HepG2 (cell line): ENCODE results near the gene HMGN4. TPM values are rescaled to one million over a fixed set of nuclear protein-coding genes. Genes with fewer than 3 reads are reported as not detected.
A peak's percentile ranks its signal among the peaks of the same experiment; 100 is the strongest.

ENCODE experiments used
- FOSL1 ChIP-seq: sonication (generic); formaldehyde crosslinking; IDR thresholded peaks from 2 replicates; pipeline ENCODE4 v1.9.0; 2021; ENCODE audit warnings: missing genetic modification reagents, borderline replicate concordance
- FOSL2 ChIP-seq: sonication (generic); formaldehyde crosslinking; IDR thresholded peaks from 2 replicates; pipeline ENCODE4 v1.4.0; 2020; ENCODE audit warnings: missing genetic modification reagents
- HNRNPL ChIP-seq: fragments of 200-400 bp; formaldehyde crosslinking; IDR thresholded peaks from 2 replicates; pipeline ENCODE4 v1.6.1; 2017; ENCODE audit warnings: mild to moderate bottlenecking, low read depth, low read length
- JARID2 ChIP-seq: sonication (generic); formaldehyde crosslinking; IDR thresholded peaks from 2 replicates; pipeline ENCODE4 v1.8.1; 2023; ENCODE audit warnings: missing genetic modification reagents, inconsistent platforms; ENCODE audit not compliant: insufficient replicate concordance
- KAT2B ChIP-seq: fragments of 150-350 bp; IDR thresholded peaks from 2 replicates; pipeline ENCODE4 v1.6.1; 2014; ENCODE audit warnings: low read depth, low read length, borderline replicate concordance
- MAF1 ChIP-seq: sonication (generic); formaldehyde crosslinking; IDR thresholded peaks from 2 replicates; pipeline ENCODE4 v1.5.0; 2020; ENCODE audit warnings: missing genetic modification reagents, borderline replicate concordance
- NFE2 ChIP-seq: sonication (generic); formaldehyde crosslinking; IDR thresholded peaks from 2 replicates; pipeline ENCODE4 v1.4.0; 2020; ENCODE audit warnings: missing genetic modification reagents
- REPIN1 ChIP-seq: sonication (generic); formaldehyde crosslinking; IDR thresholded peaks from 2 replicates; pipeline ENCODE4 v1.8.0; 2022; ENCODE audit warnings: missing genetic modification reagents, low read depth, mild to moderate bottlenecking, borderline replicate concordance
- U2AF1 ChIP-seq: fragments of 200-400 bp; formaldehyde crosslinking; optimal IDR thresholded peaks from 2 replicates; pipeline ENCODE3; 2017; ENCODE audit warnings: mild to moderate bottlenecking, low read depth, low read length
- ZFP37 ChIP-seq: sonication (generic); formaldehyde crosslinking; IDR thresholded peaks from 2 replicates; pipeline ENCODE4 v1.4.0; 2020; ENCODE audit warnings: missing genetic modification reagents, borderline replicate concordance
- ZNF296 ChIP-seq: sonication (generic); formaldehyde crosslinking; conservative IDR thresholded peaks from 2 replicates; pipeline ENCODE4 v1.5.0; 2020; ENCODE audit warnings: mild to moderate bottlenecking, missing genetic modification reagents
- ZNF605 ChIP-seq: sonication (generic); formaldehyde crosslinking; IDR thresholded peaks from 2 replicates; pipeline ENCODE4 v1.8.0; 2022; ENCODE audit warnings: mild to moderate bottlenecking, missing genetic modification reagents
- ZNF839 ChIP-seq: sonication (generic); formaldehyde crosslinking; IDR thresholded peaks from 2 replicates; pipeline ENCODE4 v1.4.0; 2020; ENCODE audit warnings: missing genetic modification reagents, mild to moderate bottlenecking, borderline replicate concordance
- polyA plus RNA-seq, 8 experiments: library from polyadenylated mRNA; depleted of rRNA in 3 of 8; stranded (reverse) in 7 of 8; unstranded in 1 of 8; fragments of >200 nt; fragmentation: Illumina TruSeq in 4 of 8; extraction: Trizol in 4 of 8; gene quantifications; 2 replicates each; pipeline versions ENCODE4 v1.2.1 to v1.2.3, GENCODE V29; 2011 to 2016; ENCODE audit warnings: low read depth in 4 of 8, missing spikeins in 1 of 8, mixed read lengths in 1 of 8; ENCODE audit not compliant: insufficient read depth in 1 of 8
- total RNA-seq, 5 experiments: library from RNA; depleted of rRNA; stranded (reverse); fragments of >200 nt; fragmentation: Illumina TruSeq; extraction: Trizol; gene quantifications; 2 replicates each; pipeline ENCODE4 v1.2.3, GENCODE V29; 2016; ENCODE audit warnings: low read depth in 1 of 5
- TF ChIP-seq, protein P1 (sequence below), 2 experiments: sonication (generic) in 1 of 2; formaldehyde crosslinking in 1 of 2; IDR thresholded peaks; 2 replicates each; pipeline versions ENCODE4 v1.6.1 to v1.9.0; 2014 to 2022; ENCODE audit warnings: antibody characterized with exemption in 1 of 2, borderline replicate concordance in 1 of 2, inconsistent platforms in 1 of 2, low read depth in 1 of 2, missing genetic modification reagents in 1 of 2
- TF ChIP-seq, protein P2 (sequence below): sonication (generic); formaldehyde crosslinking; IDR thresholded peaks from 2 replicates; pipeline ENCODE4 v1.5.0; 2020; ENCODE audit warnings: mild to moderate bottlenecking, missing genetic modification reagents
- TF ChIP-seq, protein P3 (sequence below): sonication (generic); formaldehyde crosslinking; IDR thresholded peaks from 2 replicates; pipeline ENCODE4 v1.8.1; 2023; ENCODE audit warnings: missing genetic modification reagents, mild to moderate bottlenecking, borderline replicate concordance

HMGN4 gene
- total and polyA plus RNA-seq, 2 of the 13 experiments (the other 11 are each of a cell fraction or from before 2014, with no cell fraction given), result 39.9 to 52.1 TPM

GRCh38 chr6:26514984-26515383 lies 23.2 kb upstream of the HMGN4 start (continued):
- TF ChIP-seq ZNF296 (CRISPR knock-in tag), result no peak
- TF ChIP-seq, protein P1, sequence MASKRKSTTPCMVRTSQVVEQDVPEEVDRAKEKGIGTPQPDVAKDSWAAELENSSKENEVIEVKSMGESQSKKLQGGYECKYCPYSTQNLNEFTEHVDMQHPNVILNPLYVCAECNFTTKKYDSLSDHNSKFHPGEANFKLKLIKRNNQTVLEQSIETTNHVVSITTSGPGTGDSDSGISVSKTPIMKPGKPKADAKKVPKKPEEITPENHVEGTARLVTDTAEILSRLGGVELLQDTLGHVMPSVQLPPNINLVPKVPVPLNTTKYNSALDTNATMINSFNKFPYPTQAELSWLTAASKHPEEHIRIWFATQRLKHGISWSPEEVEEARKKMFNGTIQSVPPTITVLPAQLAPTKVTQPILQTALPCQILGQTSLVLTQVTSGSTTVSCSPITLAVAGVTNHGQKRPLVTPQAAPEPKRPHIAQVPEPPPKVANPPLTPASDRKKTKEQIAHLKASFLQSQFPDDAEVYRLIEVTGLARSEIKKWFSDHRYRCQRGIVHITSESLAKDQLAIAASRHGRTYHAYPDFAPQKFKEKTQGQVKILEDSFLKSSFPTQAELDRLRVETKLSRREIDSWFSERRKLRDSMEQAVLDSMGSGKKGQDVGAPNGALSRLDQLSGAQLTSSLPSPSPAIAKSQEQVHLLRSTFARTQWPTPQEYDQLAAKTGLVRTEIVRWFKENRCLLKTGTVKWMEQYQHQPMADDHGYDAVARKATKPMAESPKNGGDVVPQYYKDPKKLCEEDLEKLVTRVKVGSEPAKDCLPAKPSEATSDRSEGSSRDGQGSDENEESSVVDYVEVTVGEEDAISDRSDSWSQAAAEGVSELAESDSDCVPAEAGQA (IDR thresholded peaks at IDR 0.05; ENCODE audit: low read depth), result no peak
- TF ChIP-seq, protein P1 (CRISPR knock-in tag; IDR thresholded peaks at IDR 0.05; ENCODE audit: borderline replicate concordance), result no peak
- peak; percentile 81 for TF ChIP-seq FOSL2 (CRISPR knock-in tag)
- peak; percentile 52; the same call in 1 of the 2 replicates for TF ChIP-seq REPIN1 (CRISPR knock-in tag)
- TF ChIP-seq, protein P2, sequence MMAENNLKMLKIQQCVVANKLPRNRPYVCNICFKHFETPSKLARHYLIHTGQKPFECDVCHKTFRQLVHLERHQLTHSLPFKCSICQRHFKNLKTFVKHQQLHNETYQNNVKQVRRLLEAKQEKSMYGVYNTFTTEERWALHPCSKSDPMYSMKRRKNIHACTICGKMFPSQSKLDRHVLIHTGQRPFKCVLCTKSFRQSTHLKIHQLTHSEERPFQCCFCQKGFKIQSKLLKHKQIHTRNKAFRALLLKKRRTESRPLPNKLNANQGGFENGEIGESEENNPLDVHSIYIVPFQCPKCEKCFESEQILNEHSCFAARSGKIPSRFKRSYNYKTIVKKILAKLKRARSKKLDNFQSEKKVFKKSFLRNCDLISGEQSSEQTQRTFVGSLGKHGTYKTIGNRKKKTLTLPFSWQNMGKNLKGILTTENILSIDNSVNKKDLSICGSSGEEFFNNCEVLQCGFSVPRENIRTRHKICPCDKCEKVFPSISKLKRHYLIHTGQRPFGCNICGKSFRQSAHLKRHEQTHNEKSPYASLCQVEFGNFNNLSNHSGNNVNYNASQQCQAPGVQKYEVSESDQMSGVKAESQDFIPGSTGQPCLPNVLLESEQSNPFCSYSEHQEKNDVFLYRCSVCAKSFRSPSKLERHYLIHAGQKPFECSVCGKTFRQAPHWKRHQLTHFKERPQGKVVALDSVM, result no peak
- TF ChIP-seq NFE2 (CRISPR knock-in tag), result no peak
- no peak for TF ChIP-seq KAT2B
- TF ChIP-seq, protein P3, sequence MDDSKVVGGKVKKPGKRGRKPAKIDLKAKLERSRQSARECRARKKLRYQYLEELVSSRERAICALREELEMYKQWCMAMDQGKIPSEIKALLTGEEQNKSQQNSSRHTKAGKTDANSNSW (CRISPR knock-in tag), result no peak
- TF ChIP-seq ZNF839 (CRISPR knock-in tag), result no peak
- no peak for TF ChIP-seq FOSL1 (CRISPR knock-in tag)
- TF ChIP-seq ZNF605 (CRISPR knock-in tag), result no peak
- no peak for TF ChIP-seq U2AF1
- no peak for TF ChIP-seq ZFP37 (CRISPR knock-in tag)
- no peak for TF ChIP-seq HNRNPL
- no peak for TF ChIP-seq MAF1 (CRISPR knock-in tag)
- no peak for TF ChIP-seq JARID2 (CRISPR knock-in tag)
